SKM-1 treated with dmso at 0.1 percent for 144 hours (cell line): ENCODE data around the gene TFEB.

Experiments
- DNase-seq: peaks from one replicate; lab custom pipeline; 2025; ENCODE audit not compliant: unreplicated experiment; lab: John Stamatoyannopoulos, UW

Gene TFEB

GRCh38 chr6:41641352-41641925 lies 94.0 kb downstream of the TFEB start:
- DNase-seq: no peak

- DNase-seq: no peak
Measured at GRCh38 chr6:41640426-41640825, 95.0 kb downstream of the TFEB start.

- no peak for DNase-seq
Measured at GRCh38 chr6:41639809-41640371, 95.5 kb downstream of the TFEB start.

- no peak for DNase-seq
Measured at GRCh38 chr6:41638935-41639808, 96.2 kb downstream of the TFEB start.

- DNase-seq: peak; percentile 8
Measured at GRCh38 chr6:41638002-41638934, 97.1 kb downstream of the TFEB start, which contains the start of gene MDFI. MDFI (plus strand) TSS chr6:41638468; CDS start chr6:41638750, 282 bp downstream.

GRCh38 chr6:41637194-41638001 lies 98.0 kb downstream of the TFEB start:
- DNase-seq: no peak

- no peak for DNase-seq
Measured at GRCh38 chr6:41636833-41637193, 98.6 kb downstream of the TFEB start.

GRCh38 chr6:41635365-41635764 lies 100.0 kb downstream of the TFEB start:
- DNase-seq: no peak

GRCh38 chr6:41634657-41635056 lies 100.8 kb downstream of the TFEB start:
- DNase-seq: no peak
